Activated gamma-delta T cell (primary cell): ENCODE measurements around the gene LCK.

ENCODE experiments used
- DNase-seq: peaks from one replicate; lab custom pipeline; 2025; lab: John Stamatoyannopoulos, UW

Gene LCK

GRCh38 chr1:32318127-32318869, 67.2 kb downstream of the LCK start:
- DNase-seq = no peak

- DNase-seq = no peak
Measured at GRCh38 chr1:32321712-32322291, 70.7 kb downstream of the LCK start.

GRCh38 chr1:32327204-32327603, 76.1 kb downstream of the LCK start:
- DNase-seq = no peak

- DNase-seq = no peak
Measured at GRCh38 chr1:32329931-32330466, 78.9 kb downstream of the LCK start.

GRCh38 chr1:32330558-32331151, 79.6 kb downstream of the LCK start:
- no peak for DNase-seq

- DNase-seq = no peak
Measured at GRCh38 chr1:32331549-32331948, 80.5 kb downstream of the LCK start.

GRCh38 chr1:32332290-32333079, 81.4 kb downstream of the LCK start:
- DNase-seq = no peak

- no peak for DNase-seq
Measured at GRCh38 chr1:32333251-32333963, 82.3 kb downstream of the LCK start.

- no peak for DNase-seq
Measured at GRCh38 chr1:32334274-32334861, 83.3 kb downstream of the LCK start.

GRCh38 chr1:32334864-32335534, 83.9 kb downstream of the LCK start:
- peak; percentile 55 for DNase-seq

- DNase-seq = no peak
Measured at GRCh38 chr1:32335535-32335789, 84.4 kb downstream of the LCK start.
